Endothelial cell of umbilical vein (primary cell): ENCODE results near the gene RASGRP4. TPM values are rescaled to one million over a fixed set of nuclear protein-coding genes. Genes with fewer than 3 reads are reported as not detected.

ENCODE experiments used
- BruUV-seq: library from RNA; stranded (reverse); fragments of 400-500 nt; replicated peaks from 2 replicates; lab custom pipeline; 2021; lab: Mats Ljungman, UMichigan
- CTCF ChIA-PET: fragments of 300-600, 350-600 bp; sonication (Branson Sonifier 250); formaldehyde crosslinking; loops from one replicate; lab custom pipeline; 2021; ENCODE audit warnings: antibody characterized with exemption, inconsistent platforms; lab: Charles Lee
- POLR2A ChIA-PET: fragments of 300-600, 350-600 bp; sonication (Branson Sonifier 250); formaldehyde crosslinking; loops from one replicate; lab custom pipeline; 2021; ENCODE audit warnings: antibody characterized with exemption, inconsistent platforms; lab: Charles Lee
- DNase-seq: peaks from one replicate; pipeline ENCODE4 v3.0.0-alpha.2; 2011; ENCODE audit warnings: low read depth, low spot score
- FAIRE-seq: peaks from 2 replicates; lab custom pipeline; 2011; peaks lifted over from hg19 to GRCh38; lab: Jason Lieb, UNC
- H2AFZ ChIP-seq: 2 replicates; pipeline ENCODE4 v1.6.0; 2012; ENCODE audit warnings: low read depth, low read length, control low read depth, inconsistent platforms
- H3K27ac ChIP-seq: 2 replicates; pipeline ENCODE4 v1.5.1; 2011; ENCODE audit warnings: low read depth, mild to moderate bottlenecking, control low read depth, low read length, moderate library complexity; ENCODE audit not compliant: insufficient read depth
- H3K27me3 ChIP-seq, 2 experiments: 2 replicates each; pipeline versions ENCODE4 v1.6.0 to v1.6.1; 2011; ENCODE audit warnings: low read length in 2 of 2, mixed read lengths in 1 of 2; ENCODE audit not compliant: control insufficient read depth in 2 of 2, insufficient read depth in 2 of 2
- H3K36me3 ChIP-seq, 2 experiments: 2 replicates in 1 of 2; 3 replicates in 1 of 2; pipeline ENCODE4 v1.5.1; 2011; ENCODE audit warnings: low read length in 2 of 2, mild to moderate bottlenecking in 1 of 2, moderate library complexity in 1 of 2; ENCODE audit not compliant: control insufficient read depth in 2 of 2, insufficient read depth in 2 of 2; ENCODE audit errors: extremely low read depth in 1 of 2
- H3K4me1 ChIP-seq: 3 replicates; pipeline ENCODE4 v1.5.1; 2011; ENCODE audit warnings: mild to moderate bottlenecking, low read length; ENCODE audit not compliant: control insufficient read depth, insufficient read depth; ENCODE audit errors: extremely low read depth
- H3K4me2 ChIP-seq: 2 replicates; pipeline ENCODE4 v1.6.1; 2011; ENCODE audit warnings: low read length, control low read depth, mixed read lengths; ENCODE audit not compliant: insufficient read depth
- H3K4me3 ChIP-seq, 3 experiments: fragments of 200-600 bp in 1 of 3; sonication (generic), shearing (Covaris generic) in 1 of 3; replicated peaks in 1 of 3; 2 replicates each; pipeline ENCODE4 v1.5.1; 2011 to 2016; ENCODE audit warnings: control low read depth in 3 of 3, low read length in 3 of 3, mild to moderate bottlenecking in 2 of 3, inconsistent platforms in 1 of 3, low read depth in 1 of 3, moderate library complexity in 1 of 3; ENCODE audit not compliant: insufficient read depth in 1 of 3
- H3K79me2 ChIP-seq: 2 replicates; pipeline ENCODE4 v1.6.0; 2012; ENCODE audit warnings: low read length, inconsistent platforms; ENCODE audit not compliant: control insufficient read depth, insufficient read depth
- H3K9ac ChIP-seq: replicated peaks from 2 replicates; pipeline ENCODE3; 2011; ENCODE audit warnings: low read length, control low read depth; ENCODE audit not compliant: insufficient read depth; ENCODE audit errors: extremely low read depth
- H3K9me1 ChIP-seq: replicated peaks from 3 replicates; pipeline ENCODE4 v1.6.0; 2011; ENCODE audit warnings: mild to moderate bottlenecking, low read length; ENCODE audit not compliant: control insufficient read depth, insufficient read depth; ENCODE audit errors: extremely low read depth
- H3K9me3 ChIP-seq: replicated peaks from 2 replicates; pipeline ENCODE4 v1.5.1; 2012; ENCODE audit warnings: low read length, inconsistent platforms; ENCODE audit not compliant: control insufficient read depth, insufficient read depth
- H4K20me1 ChIP-seq: replicated peaks from 2 replicates; pipeline ENCODE3; 2011; ENCODE audit warnings: mild to moderate bottlenecking, low read length; ENCODE audit not compliant: control insufficient read depth, insufficient read depth; ENCODE audit errors: extremely low read depth
- CTCF ChIP-seq, 2 donors: IDR thresholded peaks; 1 replicate in 1 of 2; 2 replicates in 1 of 2; pipeline ENCODE4 v1.5.1; 2011; ENCODE audit warnings: low read length in 2 of 2, mild to moderate bottlenecking in 2 of 2, moderate library complexity in 2 of 2, control low read depth in 1 of 2, inconsistent platforms in 1 of 2, low read depth in 1 of 2; ENCODE audit not compliant: insufficient read depth in 1 of 2; ENCODE audit errors: extremely low read depth in 1 of 2
- EZH2 ChIP-seq: IDR thresholded peaks from 2 replicates; pipeline ENCODE4 v1.6.1; 2012; ENCODE audit warnings: borderline replicate concordance, low read depth, mild to moderate bottlenecking, moderate library complexity, low read length, inconsistent platforms; ENCODE audit not compliant: severe bottlenecking
- FOS ChIP-seq: IDR thresholded peaks from 2 replicates; pipeline ENCODE4 v1.6.1; 2011; ENCODE audit warnings: mild to moderate bottlenecking, low read length, moderate library complexity, borderline replicate concordance; ENCODE audit not compliant: insufficient read depth
- GATA2 ChIP-seq: IDR thresholded peaks from 2 replicates; pipeline ENCODE4 v1.7.0; 2011; ENCODE audit warnings: low read depth, mild to moderate bottlenecking, moderate library complexity, mixed read lengths, low read length; ENCODE audit not compliant: insufficient read length, insufficient read depth
- JUN ChIP-seq: IDR thresholded peaks from 2 replicates; pipeline ENCODE4 v1.6.1; 2011; ENCODE audit warnings: borderline replicate concordance, low read depth; ENCODE audit not compliant: insufficient read length, insufficient read depth
- MAX ChIP-seq: IDR thresholded peaks from 2 replicates; pipeline ENCODE4 v1.6.1; 2011; ENCODE audit not compliant: insufficient read depth, insufficient read length
- MYC ChIP-seq: IDR thresholded peaks from one replicate; pipeline ENCODE4 v1.6.1; 2011; ENCODE audit warnings: mild to moderate bottlenecking, low read depth, low read length
- POLR2A ChIP-seq: IDR thresholded peaks from 2 replicates; pipeline ENCODE4 v1.6.1; 2012; ENCODE audit warnings: low read depth, mild to moderate bottlenecking, control low read depth, low read length
- POLR2AphosphoS5 ChIP-seq: IDR thresholded peaks from 2 replicates; pipeline ENCODE4 v1.6.1; 2012; ENCODE audit warnings: low read depth, mild to moderate bottlenecking, control low read depth, low read length, moderate library complexity; ENCODE audit not compliant: insufficient read depth
- dilution Hi-C: fragments of 300-500 bp; cut with MboI; formaldehyde crosslinking; loops from one replicate; pipeline ENCODE4 v1.15.0; 2019; ENCODE audit warnings: low sequenced_read_pairs; ENCODE audit not compliant: extremely low pct_ligation_motif_present
- intact Hi-C: fragments of 100-400 bp; cut with micrococcal nuclease; formaldehyde crosslinking; loops from one replicate; pipeline ENCODE4 v1.10.0; 2022
- polyA plus RNA-seq, 4 experiments: library from polyadenylated mRNA; depleted of rRNA in 3 of 4; stranded (reverse) in 3 of 4; unstranded in 1 of 4; fragments of >200 nt; gene quantifications; 2 replicates each; pipeline versions ENCODE4 v1.2.1 to v1.2.3, GENCODE V29; 2011 to 2012; ENCODE audit warnings: missing spikeins in 1 of 4
- total RNA-seq: library from RNA; stranded (reverse); gene quantifications from 2 replicates; pipeline ENCODE4 v1.2.3, GENCODE V29; 2021

The RASGRP4 gene
- total and polyA plus RNA-seq, 2 donors (not counting 3 experiments of a cell fraction or from before 2014, with no cell fraction given): not detected

GRCh38 chr19:38441657-38442348 is 15.8 kb upstream of the RASGRP4 start:
- BruUV-seq: no TSS peak
- CTCF ChIA-PET: no interaction called here
- dilution Hi-C loops: no loop called here

DNA sequence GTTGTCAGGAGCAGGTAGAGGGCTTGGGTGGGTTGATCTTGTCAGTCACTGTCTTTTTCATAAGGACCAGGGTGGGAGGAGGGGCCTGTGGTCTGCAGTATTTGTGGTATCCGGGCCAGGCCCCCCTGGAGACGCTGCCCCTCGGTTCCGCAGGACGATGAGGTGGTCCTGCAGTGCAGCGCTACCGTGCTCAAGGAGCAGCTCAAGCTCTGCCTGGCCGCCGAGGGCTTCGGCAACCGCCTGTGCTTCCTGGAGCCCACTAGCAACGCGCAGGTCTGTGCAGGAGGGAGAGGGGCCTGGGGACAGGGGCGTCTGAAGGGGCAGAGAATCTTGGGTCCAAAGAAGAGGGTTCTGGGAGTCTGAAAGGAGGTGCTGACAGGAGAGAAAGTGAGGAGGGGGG is 14.6 kb upstream of the RASGRP4 start:
- no peak overlapping the region for H3K4me3 ChIP-seq
- CTCF ChIA-PET: interaction anchor here (1.2 kb wide), 1 partner anchor 12 kb away, joined by 3 read pairs; no protein-coding TSS in a partner anchor
- H3K4me1 ChIP-seq: no peaks in the 10 kb centered on the region
- H3K27me3 ChIP-seq: no peaks in the 10 kb centered on the region
- BruUV-seq: no TSS peak
- no peak for TF ChIP-seq MAX
- no peak for TF ChIP-seq POLR2A
- TF ChIP-seq POLR2AphosphoS5: no peak
- TF ChIP-seq JUN: no peak
- no peak for TF ChIP-seq CTCF (IDR thresholded peaks at IDR 0.05; ENCODE audit: extremely low read depth in 1 of 2, insufficient read depth in 1 of 2, low read depth in 1 of 2, low read length in 2 of 2)
- no peak for TF ChIP-seq GATA2
- no peak for TF ChIP-seq FOS
- TF ChIP-seq MYC: no peak
- no peak for TF ChIP-seq EZH2
- POLR2A ChIA-PET: no interaction called here
- H3K79me2 ChIP-seq: no peaks in the 10 kb centered on the region
- DNase-seq (no peak), FAIRE-seq (no peak)
- H3K9me1 ChIP-seq: no peaks in the 10 kb centered on the region
- H4K20me1 ChIP-seq: no peaks in the 10 kb centered on the region
- intact Hi-C loops: no loop called here
- dilution Hi-C loops: no loop called here
- no peak overlapping the region for H3K27ac ChIP-seq
- H2AFZ ChIP-seq: no peak overlapping the region
- no peak overlapping the region for H3K9ac ChIP-seq
- no peaks in the 10 kb centered on the region for H3K36me3 ChIP-seq
- no peak overlapping the region for H3K4me2 ChIP-seq
- no peaks in the 10 kb centered on the region for H3K9me3 ChIP-seq

More at GRCh38 chr19:38441657-38442348, 15.8 kb upstream of the RASGRP4 start:
- no peak overlapping the region for H3K4me3 ChIP-seq
- no peaks in the 10 kb centered on the region for H3K36me3 ChIP-seq
- no peaks in the 10 kb centered on the region for H3K27me3 ChIP-seq
- H3K79me2 ChIP-seq: no peaks in the 10 kb centered on the region
- TF ChIP-seq EZH2 (no peak), MYC (no peak), JUN (no peak), FOS (no peak), POLR2A (no peak), POLR2AphosphoS5 (no peak)
- no peak overlapping the region for H3K4me2 ChIP-seq
- no peaks in the 10 kb centered on the region for H3K9me3 ChIP-seq
- POLR2A ChIA-PET: no interaction called here
- H3K9ac ChIP-seq: no peak overlapping the region
- no peaks in the 10 kb centered on the region for H3K9me1 ChIP-seq
- no peaks in the 10 kb centered on the region for H3K4me1 ChIP-seq
- no peak overlapping the region for H2AFZ ChIP-seq
- FAIRE-seq: no peak
- intact Hi-C loops: no loop called here
- H4K20me1 ChIP-seq: no peaks in the 10 kb centered on the region
- H3K27ac ChIP-seq: no peak overlapping the region
- DNase-seq: no peak
